DMS79 (cell line): ENCODE results near the gene PCYOX1L.
"Not testable (repeated sequence)": the region's sequence is repeated elsewhere in the genome, so short reads cannot be mapped to it uniquely, and the experiment has no call there.

Experiments used
- DNase-seq: peaks from one replicate; lab custom pipeline; 2025; lab: John Stamatoyannopoulos, UW

PCYOX1L gene

DNA sequence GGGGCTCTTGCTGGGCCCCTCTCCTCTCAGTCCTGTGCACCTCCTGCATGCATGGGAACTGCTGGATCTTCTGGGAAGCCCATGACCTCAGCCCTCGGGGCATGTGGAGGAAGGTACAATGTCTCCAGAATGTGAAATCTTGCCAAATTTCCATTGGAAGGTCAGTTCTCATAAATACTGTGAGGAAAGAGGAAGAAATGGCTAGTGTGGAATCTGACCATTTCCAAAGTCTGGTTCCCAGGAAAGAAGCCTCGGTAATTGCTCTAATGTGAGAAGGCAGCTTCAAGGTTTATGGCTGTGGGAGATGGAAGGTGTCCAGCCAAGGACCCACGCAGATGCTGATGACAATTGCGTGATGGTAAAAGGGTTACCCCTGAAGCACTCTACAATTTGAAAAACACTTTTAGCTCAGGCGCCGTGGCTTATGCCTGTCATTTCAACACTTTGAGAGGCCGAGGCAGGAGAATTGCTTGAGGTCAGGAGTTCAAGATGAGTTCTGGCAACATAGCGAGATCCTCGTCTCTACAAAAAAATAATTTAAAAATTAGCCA is 29.3 kb downstream of the PCYOX1L start:
- no peak for DNase-seq

DNA sequence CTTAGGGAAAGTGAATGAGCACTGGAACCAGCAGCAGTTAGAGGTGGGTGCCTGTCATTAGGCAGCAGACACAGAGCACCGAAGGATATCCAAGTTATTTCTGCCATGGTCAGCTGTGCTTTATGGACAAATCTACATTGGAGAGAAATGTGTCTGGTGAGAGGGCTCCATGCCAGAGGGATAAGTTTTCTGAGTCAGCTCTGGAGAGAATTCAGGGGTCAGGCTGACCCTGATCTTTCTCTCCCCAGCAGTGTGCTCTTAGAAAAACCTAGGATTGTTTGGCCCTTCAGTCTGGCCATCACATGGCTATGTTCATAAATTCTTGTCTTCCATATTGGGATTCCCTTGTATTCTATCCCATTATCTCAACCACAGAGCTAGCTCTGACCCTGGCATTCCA is 30.1 kb downstream of the PCYOX1L start:
- DNase-seq = no peak

DNA sequence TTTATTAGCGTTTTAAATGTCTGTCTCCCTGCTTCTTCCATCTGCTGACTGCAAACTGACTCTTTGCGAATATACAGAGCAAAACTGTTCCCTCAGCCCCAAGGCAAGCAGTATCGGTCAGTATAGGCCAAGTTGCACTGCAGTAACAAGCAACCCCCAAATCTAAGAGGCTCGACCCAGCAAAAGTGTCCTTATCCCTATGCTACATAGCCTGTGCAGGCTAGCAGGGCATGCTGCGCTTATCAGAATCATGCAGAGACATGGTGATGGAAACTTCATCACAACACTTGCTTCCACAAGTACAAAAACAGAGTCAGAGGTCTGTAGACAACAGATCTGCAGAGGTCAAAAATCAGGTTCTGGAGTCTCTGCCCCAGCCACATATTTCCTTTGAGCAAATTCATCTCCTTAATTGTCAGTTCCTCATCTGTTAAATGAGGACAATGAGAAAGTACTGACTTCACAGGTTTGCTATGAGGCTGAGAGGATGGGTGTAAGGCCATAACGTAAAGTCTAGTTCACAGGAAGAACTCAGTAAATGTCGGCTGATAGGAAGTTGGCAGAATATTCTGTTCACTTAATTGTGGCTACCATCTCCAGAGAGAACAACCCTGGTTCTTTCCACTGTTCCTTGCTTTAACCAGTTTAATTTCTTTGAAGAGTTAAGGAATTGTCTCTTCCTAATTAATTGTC is 30.8 kb downstream of the PCYOX1L start:
- DNase-seq = no peak

DNA sequence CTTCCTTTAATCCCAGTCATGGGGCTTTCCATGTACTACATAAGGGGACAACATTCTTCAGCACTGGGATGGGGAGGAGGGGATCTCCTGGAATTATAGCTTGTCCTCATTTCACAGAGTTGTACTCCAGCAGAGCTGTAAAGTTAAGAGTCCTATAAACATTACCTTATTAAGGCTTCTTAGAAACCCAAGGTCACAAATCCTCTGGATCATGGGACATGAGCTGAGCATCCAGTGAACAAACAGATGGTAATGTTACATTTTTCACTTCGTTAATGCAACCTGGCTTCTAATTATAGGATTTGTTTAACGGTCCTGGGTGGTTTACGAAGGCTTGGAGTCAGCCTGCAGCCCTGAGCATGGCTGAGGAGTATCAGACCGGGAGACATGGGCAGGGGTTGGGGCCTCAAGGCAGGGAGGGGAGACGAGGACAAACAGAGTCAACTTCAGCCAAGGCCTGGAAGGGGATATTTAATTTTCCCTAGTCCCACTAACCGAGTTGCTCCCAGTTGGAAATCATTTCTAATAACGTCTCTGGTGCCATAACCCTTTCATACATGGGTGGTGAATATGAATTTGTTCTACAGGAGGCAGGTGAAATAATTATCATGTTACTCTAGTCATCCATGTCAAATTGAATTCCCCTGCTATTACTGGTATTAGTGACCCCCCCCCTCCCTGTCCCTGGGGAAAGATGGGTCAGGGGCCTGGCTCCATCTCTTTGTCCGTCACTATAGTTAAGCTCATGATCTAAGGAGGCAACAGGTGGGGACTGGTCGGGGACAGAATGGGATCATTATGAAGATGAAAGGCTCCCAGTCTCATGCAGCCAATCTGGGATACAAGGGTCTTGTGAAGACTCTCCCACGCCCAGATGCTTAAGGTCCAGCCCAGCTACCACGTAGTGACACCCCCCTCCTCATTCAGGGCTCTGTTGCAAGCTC is 32.0 kb downstream of the PCYOX1L start:
- no peak for DNase-seq

DNA sequence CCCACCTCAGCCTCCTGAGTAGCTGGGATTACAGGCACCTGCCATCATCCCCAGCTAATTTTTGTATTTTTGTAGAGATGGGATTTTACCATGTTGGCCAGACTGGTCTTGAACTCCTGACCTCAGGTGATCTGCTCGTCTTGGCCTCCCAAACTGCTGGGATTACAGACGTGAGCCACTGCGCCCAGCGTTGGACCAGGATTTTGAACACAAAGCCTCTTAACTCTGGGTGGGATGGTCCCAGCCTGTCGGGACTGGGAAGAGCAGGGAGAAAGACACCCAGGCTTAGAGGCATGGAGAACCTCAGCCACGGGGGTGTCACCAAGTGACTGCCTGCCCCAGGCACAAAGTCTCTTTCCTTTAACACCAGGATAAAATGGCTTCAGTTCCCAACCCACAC is 33.2 kb downstream of the PCYOX1L start:
- not testable (repeated sequence) for DNase-seq

DNA sequence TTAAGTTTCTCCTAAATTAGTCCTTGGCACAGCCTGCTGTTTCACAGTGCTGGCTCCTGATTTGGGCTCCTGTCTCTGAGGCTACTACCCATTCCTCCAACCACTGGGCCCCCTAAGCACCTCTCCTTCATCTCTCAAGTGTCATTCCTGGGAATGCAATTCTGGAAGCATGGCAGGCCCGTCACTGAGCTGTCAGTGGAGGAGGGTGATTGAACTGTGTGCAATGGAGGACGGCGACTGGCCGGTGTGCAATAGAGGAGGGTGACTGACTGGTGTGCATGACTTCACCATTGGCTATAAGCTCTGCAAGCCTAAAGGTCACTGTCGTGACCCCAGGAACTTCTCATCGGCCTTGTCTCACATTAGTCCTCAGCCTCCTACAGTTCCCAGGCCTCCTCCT is 33.7 kb downstream of the PCYOX1L start:
- DNase-seq = no peak

DNA sequence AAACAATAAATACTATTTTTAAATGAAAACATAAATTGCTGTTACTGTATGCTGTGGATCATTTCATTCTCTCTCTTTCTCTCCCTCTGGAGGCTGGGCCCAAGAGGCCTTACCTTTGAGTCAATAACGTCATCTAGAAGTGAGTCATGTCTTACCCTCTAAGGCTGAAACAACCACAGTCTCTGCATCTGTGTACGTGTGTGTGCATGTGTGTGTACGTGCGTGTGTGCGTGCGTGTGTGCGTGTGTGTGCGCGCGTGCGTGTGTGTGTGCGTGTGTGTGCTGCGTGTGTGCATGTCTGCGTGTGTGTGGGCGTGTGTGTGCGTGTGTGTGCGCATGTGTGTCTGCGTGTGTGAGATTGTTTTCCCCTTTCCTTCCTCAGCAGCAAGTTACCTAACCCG is 34.9 kb downstream of the PCYOX1L start:
- no peak for DNase-seq

DNA sequence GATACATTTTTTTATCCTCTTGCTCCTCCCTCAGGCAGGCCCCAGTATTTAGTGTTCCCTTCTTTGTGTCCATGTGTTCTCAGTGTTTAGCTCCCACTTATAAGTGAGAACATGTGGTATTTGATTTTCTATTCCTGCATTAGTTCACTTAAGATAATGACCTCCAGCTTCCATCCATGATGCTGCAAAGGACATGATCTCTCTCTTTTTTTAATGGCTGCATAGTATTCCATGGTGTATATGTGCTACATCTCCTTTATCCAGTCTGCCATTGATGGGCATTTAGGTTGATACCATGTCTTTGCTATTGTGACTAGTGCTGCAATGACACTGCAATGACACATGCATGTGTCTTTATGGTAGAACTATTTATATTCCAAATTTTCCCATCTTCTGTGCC is 37.1 kb downstream of the PCYOX1L start:
- not testable (repeated sequence) for DNase-seq

DNA sequence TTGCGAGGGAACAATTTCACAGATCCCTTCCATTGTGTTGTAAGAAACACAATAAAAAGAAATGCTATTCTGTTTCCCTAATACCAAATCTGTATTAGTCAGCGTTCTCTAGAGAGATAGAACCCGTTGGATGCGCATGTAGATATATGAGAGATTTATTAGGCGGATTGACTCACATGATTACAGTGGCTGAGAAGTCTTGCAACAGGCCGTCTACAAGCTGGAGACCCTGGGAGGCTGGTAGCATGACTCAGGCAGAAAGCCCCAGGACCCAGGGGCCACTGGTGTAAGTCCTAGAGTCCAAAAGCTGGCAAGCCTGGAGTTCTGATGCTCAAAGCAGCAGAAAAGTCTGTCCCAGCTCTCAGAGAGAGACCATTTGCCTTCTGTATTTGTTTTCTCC is 39.7 kb downstream of the PCYOX1L start:
- no peak for DNase-seq

DNA sequence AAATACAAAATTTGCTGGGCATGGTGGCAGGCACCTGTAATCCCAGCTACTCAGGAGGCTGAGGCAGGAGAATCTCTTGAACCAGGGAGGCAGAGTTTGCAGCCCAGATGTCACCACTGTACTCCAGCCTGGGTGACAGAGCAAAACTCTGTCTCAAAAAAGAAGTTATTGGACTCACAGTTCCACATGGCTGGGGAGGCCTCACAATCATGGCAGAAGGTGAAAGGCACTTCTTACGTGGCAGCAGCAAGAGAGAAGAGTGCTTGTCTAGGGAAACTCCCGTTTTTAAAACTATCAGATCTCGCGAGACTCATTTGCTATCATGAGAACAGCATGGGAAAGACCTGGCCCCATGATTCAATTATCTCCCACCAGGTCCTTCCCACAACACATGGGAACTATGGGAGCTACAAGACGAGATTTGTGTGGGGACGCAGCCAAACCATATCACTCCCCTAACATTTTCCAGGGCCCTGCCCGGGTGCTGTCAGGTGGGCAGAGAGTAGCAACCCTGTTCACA is 41.0 kb downstream of the PCYOX1L start:
- DNase-seq = not testable (repeated sequence)

DNA sequence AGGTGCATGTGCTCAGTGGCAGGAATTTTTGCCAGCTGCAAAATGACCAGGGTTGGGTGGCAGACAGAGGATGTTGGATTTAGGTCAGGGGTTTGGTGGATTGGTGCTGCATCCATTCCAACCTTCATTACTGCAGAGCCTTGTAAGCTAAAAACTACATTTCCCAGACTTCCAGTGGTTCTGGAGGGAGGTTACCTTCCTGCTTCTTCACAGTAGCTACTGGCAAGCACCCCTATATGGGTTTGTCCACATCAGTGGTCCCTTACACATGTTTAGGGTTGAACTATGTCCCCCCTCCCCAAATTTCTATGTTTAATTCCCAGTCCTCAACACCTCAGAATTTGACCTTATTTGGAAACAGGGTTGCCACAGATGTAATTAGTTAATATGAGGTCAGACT is 41.9 kb downstream of the PCYOX1L start:
- no peak for DNase-seq

DNA sequence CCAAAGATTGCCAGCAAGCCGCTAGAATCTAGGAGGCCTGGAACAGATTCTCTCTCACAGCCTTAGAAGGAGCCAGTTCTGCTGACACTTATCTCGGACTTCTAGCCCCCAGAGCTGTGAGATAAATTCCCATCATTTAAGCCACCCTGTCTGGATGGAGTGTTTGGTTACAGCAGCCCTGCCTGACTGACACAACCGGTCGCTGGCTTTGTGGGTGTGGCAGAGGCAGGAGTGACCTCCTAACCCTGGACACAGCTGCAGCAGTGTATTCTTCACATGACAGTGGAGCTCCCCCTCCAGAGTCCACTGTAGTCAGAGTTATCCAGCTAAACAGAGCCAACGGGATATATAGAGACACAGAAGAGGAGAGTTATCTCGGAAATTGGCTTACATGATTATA is 42.5 kb downstream of the PCYOX1L start:
- no peak for DNase-seq

DNA sequence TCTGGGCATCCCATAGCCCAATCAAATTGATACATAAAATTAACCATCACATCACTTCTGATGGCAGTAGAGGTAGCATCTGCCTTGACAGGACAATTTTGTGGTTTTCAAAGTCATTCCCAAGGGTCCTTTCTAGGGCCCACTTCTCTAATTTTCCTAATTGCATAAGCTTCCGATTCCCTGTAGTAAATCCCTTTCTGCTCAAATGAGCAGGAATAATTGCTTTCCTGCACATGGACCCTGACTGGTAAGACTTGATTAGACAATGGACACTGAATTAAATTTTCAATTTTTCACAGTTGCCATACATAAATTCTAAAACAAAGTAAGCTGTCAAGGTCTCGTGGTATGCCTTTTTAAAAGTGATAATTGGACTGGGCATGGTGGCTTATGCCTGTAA is 43.2 kb downstream of the PCYOX1L start:
- DNase-seq = no peak

DNA sequence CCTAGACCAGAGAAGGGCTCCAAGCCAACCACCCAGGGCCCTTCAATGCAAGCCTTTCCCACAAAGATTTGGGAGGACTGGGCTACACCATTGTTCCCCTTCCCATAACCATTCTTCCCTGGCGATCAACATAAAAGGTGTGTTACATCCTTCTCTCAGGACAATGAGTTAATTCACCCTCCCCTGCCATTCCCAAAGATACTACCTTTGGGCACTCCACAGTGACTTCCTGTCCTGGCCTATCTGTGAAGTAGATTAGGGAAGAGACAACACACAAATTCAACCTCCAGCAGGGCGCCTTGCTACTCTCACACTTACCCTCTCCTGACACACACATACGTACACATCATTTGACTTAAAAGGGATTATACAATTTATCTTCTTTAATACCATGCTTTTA is 44.4 kb downstream of the PCYOX1L start:
- DNase-seq = no peak

DNA sequence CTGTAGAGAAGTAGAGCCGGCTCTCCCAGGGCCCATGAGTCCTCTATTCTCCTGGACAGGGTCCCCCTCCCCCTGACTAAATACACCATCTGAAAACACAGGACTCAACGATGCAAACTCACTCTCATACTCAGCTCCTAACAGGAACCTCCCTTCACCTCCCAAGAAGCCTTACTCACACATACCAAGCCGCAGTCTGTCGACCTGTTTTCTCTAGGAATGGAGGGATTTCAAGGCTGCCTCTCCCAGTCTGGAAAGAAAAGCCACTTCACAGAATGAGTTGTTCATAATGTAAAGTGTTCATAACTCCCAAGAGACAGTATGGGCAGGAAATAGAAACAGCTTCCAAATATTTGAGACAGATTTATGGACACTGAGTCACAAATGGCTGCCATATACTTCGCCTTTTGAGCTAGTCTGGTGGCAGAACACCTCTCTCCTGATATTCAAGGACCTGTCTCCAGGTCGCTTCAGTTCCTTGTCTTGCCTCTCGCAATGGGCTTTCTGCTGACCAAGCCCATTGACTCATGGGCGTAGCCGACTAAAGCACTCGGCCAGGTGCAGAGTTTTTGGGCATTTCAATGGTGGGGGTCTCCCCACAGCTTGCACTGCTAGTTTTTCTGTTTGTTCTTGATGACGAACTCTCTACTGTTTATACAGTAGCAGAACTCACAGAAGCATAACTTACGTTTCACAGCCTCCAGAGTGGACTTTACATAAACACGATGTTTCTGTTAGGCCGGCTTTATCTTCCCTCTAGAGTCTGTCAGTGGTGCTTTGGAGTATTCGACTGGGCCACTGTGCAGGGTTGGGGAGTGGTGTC is 46.3 kb downstream of the PCYOX1L start:
- no peak for DNase-seq

DNA sequence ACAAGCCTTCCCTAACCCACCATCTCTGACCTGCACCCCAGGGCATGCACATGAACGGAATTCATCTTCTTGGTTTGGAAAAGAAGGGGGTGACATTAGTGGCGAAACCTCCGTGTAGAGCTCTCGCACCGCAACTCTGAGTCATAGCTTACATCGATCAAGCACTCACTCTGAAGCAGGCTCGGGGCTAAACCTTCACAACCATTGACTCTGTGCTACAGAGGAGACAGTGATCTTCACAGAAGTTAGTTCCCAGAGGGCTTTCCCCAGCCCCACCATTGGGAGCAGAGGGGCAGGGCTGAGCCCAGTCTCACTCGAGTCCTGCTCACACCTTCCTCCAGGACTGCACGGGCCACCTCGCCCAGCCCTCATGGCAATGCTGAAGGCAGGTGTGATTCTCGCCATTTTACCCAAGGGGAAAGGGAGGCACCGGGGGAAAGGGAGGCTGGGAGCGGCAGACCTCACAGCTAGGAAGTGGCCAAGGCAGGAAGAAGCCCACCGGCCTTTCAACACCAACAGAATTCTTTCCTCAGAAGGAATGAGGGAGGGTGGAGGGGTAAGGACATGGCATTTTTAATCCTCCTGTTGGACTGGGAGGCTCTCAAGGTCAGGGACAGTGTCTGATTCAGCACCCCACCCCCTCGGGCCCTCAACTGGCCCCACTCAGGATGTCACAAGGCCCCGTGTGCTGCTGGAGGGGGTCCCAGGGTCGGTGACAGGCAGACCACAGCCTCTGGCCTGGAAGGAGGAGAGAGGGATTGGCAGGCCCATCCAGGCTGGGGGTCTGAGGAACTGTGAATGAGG is 47.1 kb downstream of the PCYOX1L start:
- no peak for DNase-seq

DNA sequence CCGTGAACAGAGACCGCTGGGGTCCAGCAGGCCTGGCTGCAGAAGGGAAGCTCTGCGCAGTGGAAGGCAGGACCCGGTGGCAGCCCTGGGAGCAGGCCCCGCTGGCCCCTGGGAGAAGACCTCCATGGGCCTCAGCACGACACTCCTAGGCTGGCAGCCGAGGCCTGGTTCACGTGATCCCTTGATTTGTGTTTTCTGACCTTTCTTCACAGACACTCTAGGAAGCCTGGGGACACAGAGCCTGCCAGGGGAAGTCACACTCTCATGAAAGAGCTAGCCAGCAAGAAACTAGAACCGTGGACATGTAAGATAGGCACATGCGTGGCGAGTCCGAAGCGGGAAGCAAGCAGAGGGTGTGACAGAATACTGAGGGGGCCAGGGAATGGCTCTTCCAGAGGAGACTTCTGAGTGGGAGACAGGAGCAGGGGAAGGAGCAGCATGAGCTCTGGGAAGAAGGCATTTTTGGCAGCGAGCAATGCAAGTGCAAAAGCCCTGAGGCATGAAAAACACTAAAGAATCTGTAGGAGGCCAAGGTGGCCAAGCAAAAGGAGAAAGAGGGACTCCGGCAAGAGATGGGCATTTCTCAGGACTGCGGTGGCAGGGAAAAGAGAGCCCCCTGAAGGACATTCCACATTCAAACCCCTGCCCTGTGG is 47.8 kb downstream of the PCYOX1L start:
- no peak for DNase-seq

DNA sequence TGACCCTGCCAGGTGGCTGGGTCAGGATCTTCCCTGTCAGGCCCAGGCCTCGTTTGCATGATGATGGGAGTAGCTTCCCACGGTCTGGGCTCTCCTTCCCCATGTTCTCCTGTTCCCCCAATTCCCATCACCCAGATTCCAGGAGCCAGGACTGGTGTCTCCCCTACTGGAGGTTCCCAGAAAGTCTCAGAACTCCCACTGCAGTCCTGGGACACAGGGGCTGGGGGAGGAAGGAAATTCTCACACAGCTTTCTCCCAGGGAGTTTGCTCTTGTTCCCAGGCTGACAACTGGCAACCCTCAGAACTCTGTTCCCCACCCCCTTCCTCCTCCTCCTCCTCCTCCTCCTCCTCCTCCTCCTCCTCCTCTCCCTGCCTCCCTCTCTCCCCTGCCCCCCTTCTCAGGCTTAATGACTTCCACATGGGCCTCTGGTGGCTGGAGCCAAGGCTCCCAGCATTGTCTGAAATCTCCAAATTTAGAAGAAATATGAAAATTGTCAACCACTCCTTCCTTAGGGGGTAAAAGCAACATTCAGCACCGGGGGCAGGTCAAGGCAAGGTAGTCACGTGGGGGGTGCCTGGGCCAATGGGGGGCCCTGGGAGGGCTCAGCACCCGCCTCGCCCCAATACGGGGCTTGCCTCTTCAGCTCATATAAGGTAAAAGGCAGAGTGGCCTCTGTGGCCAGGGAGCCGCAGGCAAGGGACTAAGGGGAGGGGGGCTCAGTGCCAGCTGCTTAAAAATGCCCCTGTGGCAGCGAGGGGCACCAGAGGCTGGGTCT is 48.5 kb downstream of the PCYOX1L start:
- no peak for DNase-seq

DNA sequence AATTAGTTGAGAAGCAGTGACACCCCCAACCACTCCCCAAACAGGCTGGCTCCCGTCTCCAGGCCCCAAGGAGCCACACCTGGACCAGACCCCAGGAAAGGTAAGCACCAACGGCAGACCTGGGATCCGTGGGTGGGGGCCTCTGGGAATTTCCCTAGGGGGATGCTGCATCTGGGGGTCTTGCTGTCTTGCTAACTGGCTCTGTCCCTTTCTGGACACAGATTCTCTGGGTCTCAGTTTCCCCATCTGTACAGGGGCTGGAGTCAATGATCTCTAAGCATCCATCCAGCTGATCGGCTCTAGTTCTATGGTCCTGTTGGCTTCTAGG is 49.1 kb downstream of the PCYOX1L start:
- no peak for DNase-seq
